Ovary (tissue), 3 donors: ENCODE data around the gene ENKUR.

Experiments used
- CTCF ChIP-seq, 3 donors: fragments of 450-650 bp in 2 of 3; fragments of 200-600 bp in 1 of 3; IDR thresholded peaks; one replicate each; pipeline versions ENCODE4 v1.5.1 to v1.8.0; 2016 to 2022; ENCODE audit warnings: antibody characterized with exemption in 3 of 3, mild to moderate bottlenecking in 1 of 3
- EP300 ChIP-seq: sonication (generic); formaldehyde crosslinking; IDR thresholded peaks from one replicate; pipeline ENCODE4 v1.6.1; 2017; ENCODE audit warnings: antibody characterized with exemption
- POLR2A ChIP-seq: fragments of 450-650 bp; IDR thresholded peaks from one replicate; pipeline ENCODE4 v1.6.1; 2017; ENCODE audit warnings: antibody characterized with exemption, mild to moderate bottlenecking, moderate library complexity
- donor health status: DM: no; HTN: no; CAD: no.

- TF ChIP-seq CTCF (IDR thresholded peaks at IDR 0.05) (no peak), POLR2A (no peak), EP300 (no peak)
Observed at GRCh38 chr10:25028711-25029110, 12.8 kb upstream of the ENKUR start.
